Neuronal stem cell (in vitro differentiated cells): ENCODE results near the gene ZSCAN1.

Source experiments
- DNase-seq: peaks from one replicate; pipeline ENCODE4 v3.0.0-alpha.2; 2013; ENCODE audit warnings: low spot score
- H2AFZ ChIP-seq: one replicate; pipeline ENCODE4 v1.6.1; 2013; ENCODE audit warnings: mild to moderate bottlenecking, low read length, inconsistent platforms
- H2AK5ac ChIP-seq: 2 replicates; pipeline ENCODE4 v1.6.1; 2013; ENCODE audit warnings: low read depth, mild to moderate bottlenecking, inconsistent platforms, low read length, moderate library complexity, mixed read lengths
- H2BK120ac ChIP-seq: 2 replicates; pipeline ENCODE4 v1.6.1; 2013; ENCODE audit warnings: low read depth, mild to moderate bottlenecking, inconsistent platforms, low read length, moderate library complexity, mixed read lengths
- H2BK12ac ChIP-seq: one replicate; pipeline ENCODE4 v1.6.1; 2013; ENCODE audit warnings: low read length, inconsistent platforms
- H2BK15ac ChIP-seq: 2 replicates; pipeline ENCODE4 v1.6.1; 2013; ENCODE audit warnings: mild to moderate bottlenecking, low read length, inconsistent platforms, mixed read lengths
- H2BK5ac ChIP-seq: one replicate; pipeline ENCODE4 v1.6.1; 2013; ENCODE audit warnings: inconsistent platforms, mild to moderate bottlenecking, low read length, moderate library complexity
- H3K14ac ChIP-seq: one replicate; pipeline ENCODE4 v1.6.1; 2013; ENCODE audit warnings: low read length, inconsistent platforms
- H3K18ac ChIP-seq: 2 replicates; pipeline ENCODE4 v1.6.1; 2013; ENCODE audit warnings: low read length, inconsistent platforms
- H3K23ac ChIP-seq: 2 replicates; pipeline ENCODE4 v1.6.1; 2013; ENCODE audit warnings: low read depth, mild to moderate bottlenecking, mixed read lengths, low read length, inconsistent platforms; ENCODE audit not compliant: poor library complexity
- H3K27ac ChIP-seq: replicated peaks from 3 replicates; pipeline ENCODE4 v1.5.1; 2013; ENCODE audit warnings: low read length, inconsistent platforms
- H3K27me3 ChIP-seq, 3 experiments: 2 replicates each; pipeline ENCODE4 v1.6.1; 2013; ENCODE audit warnings: low read length in 3 of 3, mild to moderate bottlenecking in 2 of 3, inconsistent platforms in 1 of 3, low read depth in 1 of 3, mixed read lengths in 1 of 3, moderate library complexity in 1 of 3; ENCODE audit not compliant: control insufficient read depth in 3 of 3, insufficient read depth in 3 of 3
- H3K36me3 ChIP-seq, 2 donors: replicated peaks in 1 of 2; 2 replicates each; pipeline ENCODE4 v1.6.1; 2013; ENCODE audit warnings: low read length in 2 of 2; ENCODE audit not compliant: control insufficient read depth in 2 of 2, insufficient read depth in 2 of 2
- H3K4ac ChIP-seq: 2 replicates; pipeline ENCODE4 v1.6.1; 2013; ENCODE audit warnings: inconsistent platforms, mild to moderate bottlenecking, low read length, moderate library complexity
- H3K4me1 ChIP-seq, 2 donors: 1 replicate in 1 of 2; 2 replicates in 1 of 2; pipeline ENCODE4 v1.6.1; 2013; ENCODE audit warnings: low read length in 2 of 2, low read depth in 1 of 2; ENCODE audit not compliant: control insufficient read depth in 2 of 2, insufficient read depth in 1 of 2
- H3K4me2 ChIP-seq: one replicate; pipeline ENCODE4 v1.6.1; 2013; ENCODE audit warnings: mild to moderate bottlenecking, low read length, inconsistent platforms; ENCODE audit not compliant: insufficient read depth, poor library complexity, severe bottlenecking
- H3K4me3 ChIP-seq, 2 donors: 2 replicates each; pipeline ENCODE4 v1.5.1; 2013; ENCODE audit warnings: low read length in 2 of 2, mild to moderate bottlenecking in 2 of 2, inconsistent platforms in 1 of 2, moderate library complexity in 1 of 2
- H3K79me1 ChIP-seq: one replicate; pipeline ENCODE4 v1.6.1; 2013; ENCODE audit warnings: low read depth, mild to moderate bottlenecking, inconsistent platforms, low read length, moderate library complexity
- H3K9ac ChIP-seq: one replicate; pipeline ENCODE4 v1.6.1; 2013; ENCODE audit warnings: mild to moderate bottlenecking, low read depth, low read length, inconsistent platforms; ENCODE audit not compliant: poor library complexity
- H3K9me3 ChIP-seq, 2 donors: replicated peaks in 1 of 2; 2 replicates each; pipeline versions ENCODE3 to v1.6.1; 2013; ENCODE audit warnings: low read length in 2 of 2, mild to moderate bottlenecking in 2 of 2, inconsistent platforms in 1 of 2, low read depth in 1 of 2, mixed read lengths in 1 of 2, moderate library complexity in 1 of 2; ENCODE audit not compliant: control insufficient read depth in 2 of 2, insufficient read depth in 1 of 2
- H4K8ac ChIP-seq: one replicate; pipeline ENCODE4 v1.6.1; 2013; ENCODE audit warnings: low read depth, mild to moderate bottlenecking, inconsistent platforms, low read length, moderate library complexity
- H4K91ac ChIP-seq: one replicate; pipeline ENCODE4 v1.6.1; 2013; ENCODE audit warnings: low read length, low read depth, mild to moderate bottlenecking, inconsistent platforms; ENCODE audit not compliant: poor library complexity
- WGBS, 2 donors: extraction: QIAGEN DNeasy Blood & Tissue Kit; methylation state at CpG; one replicate each; pipeline ENCODE4 v1.1.7; 2013; ENCODE audit warnings: missing lambda C conversion rate in 2 of 2, mixed read lengths in 1 of 2; ENCODE audit not compliant: insufficient read length in 2 of 2, insufficient replicate concordance in 1 of 2; ENCODE audit errors: extremely low coverage in 2 of 2; 5-methylcytosine and 5-hydroxymethylcytosine counted together

ZSCAN1 gene

GRCh38 chr19:58059671-58060078 lies 25.9 kb downstream of the ZSCAN1 start:
- Histone ChIP-seq H2BK15ac (peak overlapping the region; percentile 97), H2AFZ (peak overlapping the region; percentile 91), H3K4me3 (peak overlapping the region; percentile 36 to 79), H2BK12ac (peak overlapping the region; percentile 33), H2BK120ac (no peak overlapping the region), H3K4ac (peak overlapping the region; percentile 91), H3K4me1 (peaks cover 0 to 4% of the 10 kb centered on the region in 2 donors), H3K4me2 (peak overlapping the region; percentile 48), H3K9ac (peak overlapping the region; percentile 76), H3K23ac (peak overlapping the region; percentile 50), H3K9me3 (peaks cover 25 to 68% of the 10 kb centered on the region in 2 donors), H4K91ac (peak overlapping the region; percentile 76), H4K8ac (peak overlapping the region; percentile 83), H3K14ac (peak overlapping the region; percentile 85), H3K79me1 (peaks cover 5% of the 10 kb centered on the region), H2BK5ac (peak overlapping the region; percentile 83), H2AK5ac (peak overlapping the region; percentile 99), H3K27ac (peak overlapping the region; percentile 64), H3K18ac (peak overlapping the region; percentile 95), H3K36me3 (peaks cover 0 to 3% of the 10 kb centered on the region in 2 donors), H3K27me3 (no peaks in the 10 kb centered on the region)
- WGBS, 2 donors, result no CpG with 5 or more reads among the region's 28 CpGs
- DNase-seq, result no peak

DNA sequence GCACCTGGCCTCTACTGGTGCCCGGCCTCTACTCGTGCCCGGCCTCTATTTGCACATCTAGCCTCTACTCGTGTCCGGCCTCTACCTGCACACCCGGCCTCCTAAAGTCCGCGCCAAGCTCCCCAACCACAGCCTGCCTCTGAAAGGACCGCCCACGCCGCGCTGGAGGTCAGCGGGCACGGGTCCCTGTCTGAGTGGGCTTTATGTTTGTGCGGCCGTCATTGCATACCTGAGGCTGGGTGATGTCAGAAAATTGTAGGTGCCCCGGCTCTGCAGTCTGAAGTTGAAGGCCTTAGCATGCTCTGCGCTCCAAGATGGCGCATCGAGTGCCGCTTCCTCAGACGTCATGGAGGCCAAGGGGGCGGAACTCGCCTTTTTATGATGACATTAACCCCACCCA lies 26.4 kb downstream of the ZSCAN1 start:
- Histone ChIP-seq H3K18ac (peak overlapping the region; percentile 95), H3K4me3 (no peak overlapping the region)

DNA sequence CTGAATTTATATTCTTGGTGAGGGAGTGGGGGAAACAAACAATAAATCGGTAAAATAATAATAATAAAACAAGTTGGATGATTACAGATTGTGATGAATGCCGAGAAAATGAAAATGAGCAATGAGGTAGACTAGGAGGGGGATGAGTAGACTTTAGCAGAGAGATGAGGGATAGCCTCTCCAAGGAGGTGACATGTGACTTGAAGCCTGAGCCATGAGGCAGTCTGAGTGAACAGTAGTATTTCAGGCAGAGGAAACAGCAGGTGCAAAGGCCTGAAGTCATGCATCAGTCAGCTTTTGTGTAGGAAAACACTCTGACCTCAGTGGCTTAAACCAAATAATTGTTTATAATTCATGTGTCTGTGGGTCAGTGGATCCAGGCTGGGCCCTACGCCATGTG lies 29.9 kb downstream of the ZSCAN1 start:
- no peak overlapping the region for H3K23ac ChIP-seq
- H2BK15ac ChIP-seq, result no peak overlapping the region
- no peak overlapping the region for H3K14ac ChIP-seq
- no peak for DNase-seq
- H4K91ac ChIP-seq, result no peak overlapping the region
- no peak overlapping the region for H2BK120ac ChIP-seq
- no peak overlapping the region for H2BK5ac ChIP-seq
- H4K8ac ChIP-seq, result no peak overlapping the region
- H2AK5ac ChIP-seq, result no peak overlapping the region
- H3K4me2 ChIP-seq, result no peak overlapping the region
- no peak overlapping the region for H2BK12ac ChIP-seq
- peaks cover 5% of the 10 kb centered on the region for H3K79me1 ChIP-seq
- H3K36me3 ChIP-seq, result peaks cover 0 to 16% of the 10 kb centered on the region in 2 donors
- H2AFZ ChIP-seq, result no peak overlapping the region
- H3K4me1 ChIP-seq, result peaks cover 0 to 4% of the 10 kb centered on the region in 2 donors
- no peak overlapping the region for H3K9ac ChIP-seq
- no peak overlapping the region for H3K4me3 ChIP-seq
- no CpG with 5 or more reads among the region's 3 CpGs for WGBS, 2 donors
- H3K27ac ChIP-seq, result no peak overlapping the region
- H3K9me3 ChIP-seq, result peaks cover 48 to 78% of the 10 kb centered on the region in 2 donors
- H3K4ac ChIP-seq, result no peak overlapping the region
- no peaks in the 10 kb centered on the region for H3K27me3 ChIP-seq
- no peak overlapping the region for H3K18ac ChIP-seq

More for the DNA sequence above, 26.4 kb downstream of the ZSCAN1 start:
- no CpG with 5 or more reads among the region's 24 CpGs for WGBS, 2 donors
- Histone ChIP-seq H3K4me1 (peaks cover 0 to 4% of the 10 kb centered on the region in 2 donors), H3K79me1 (peaks cover 5% of the 10 kb centered on the region), H2BK120ac (no peak overlapping the region), H3K27ac (no peak overlapping the region), H4K91ac (peak overlapping the region; percentile 76), H3K9me3 (peaks cover 25 to 68% of the 10 kb centered on the region in 2 donors), H3K9ac (peak overlapping the region; percentile 76), H2AK5ac (peak overlapping the region; percentile 99), H2BK15ac (peak overlapping the region; percentile 97), H3K27me3 (no peaks in the 10 kb centered on the region), H2BK5ac (peak overlapping the region; percentile 43), H3K36me3 (peaks cover 0 to 3% of the 10 kb centered on the region in 2 donors), H3K4me2 (no peak overlapping the region), H3K14ac (no peak overlapping the region), H4K8ac (peak overlapping the region; percentile 83), H2AFZ (no peak overlapping the region), H3K23ac (peak overlapping the region; percentile 50), H3K4ac (peak overlapping the region; percentile 54), H2BK12ac (peak overlapping the region; percentile 33)
- no peak for DNase-seq

DNA sequence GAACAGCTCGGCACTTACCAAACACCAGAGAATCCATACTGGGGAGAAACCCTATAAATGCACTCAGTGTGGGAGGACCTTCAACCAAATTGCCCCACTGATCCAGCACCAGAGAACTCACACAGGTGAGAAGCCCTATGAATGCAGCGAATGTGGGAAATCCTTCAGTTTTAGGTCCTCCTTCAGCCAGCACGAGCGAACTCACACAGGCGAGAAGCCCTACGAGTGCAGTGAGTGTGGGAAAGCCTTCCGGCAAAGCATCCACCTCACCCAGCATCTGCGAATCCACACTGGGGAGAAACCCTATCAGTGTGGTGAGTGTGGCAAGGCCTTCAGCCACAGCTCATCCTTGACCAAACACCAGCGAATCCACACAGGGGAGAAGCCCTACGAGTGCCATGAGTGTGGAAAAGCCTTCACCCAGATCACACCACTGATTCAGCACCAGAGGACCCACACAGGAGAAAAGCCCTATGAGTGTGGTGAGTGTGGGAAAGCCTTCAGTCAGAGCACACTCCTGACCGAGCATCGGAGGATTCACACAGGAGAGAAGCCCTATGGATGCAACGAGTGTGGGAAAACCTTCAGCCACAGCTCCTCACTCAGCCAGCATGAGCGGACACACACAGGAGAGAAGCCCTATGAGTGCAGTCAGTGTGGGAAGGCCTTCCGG lies 33.6 kb downstream of the ZSCAN1 start:
- H3K9ac ChIP-seq, result no peak overlapping the region
- no peak overlapping the region for H2BK5ac ChIP-seq
- no peak overlapping the region for H4K8ac ChIP-seq
- H3K27ac ChIP-seq, result no peak overlapping the region
- H3K4me3 ChIP-seq, result no peak overlapping the region
- no CpG with 5 or more reads among the region's 15 CpGs for WGBS, 2 donors
- H3K23ac ChIP-seq, result no peak overlapping the region
- no peaks in the 10 kb centered on the region for H3K27me3 ChIP-seq
- peaks cover 2% of the 10 kb centered on the region for H3K79me1 ChIP-seq
- H3K14ac ChIP-seq, result no peak overlapping the region
- H2AK5ac ChIP-seq, result no peak overlapping the region
- no peak overlapping the region for H2BK15ac ChIP-seq
- peaks cover 0 to 16% of the 10 kb centered on the region in 2 donors for H3K36me3 ChIP-seq
- H2AFZ ChIP-seq, result no peak overlapping the region
- H3K9me3 ChIP-seq, result peaks cover 49 to 71% of the 10 kb centered on the region in 2 donors
- H3K18ac ChIP-seq, result no peak overlapping the region
- H3K4ac ChIP-seq, result no peak overlapping the region
- no peak overlapping the region for H2BK120ac ChIP-seq
- DNase-seq, result no peak
- no peak overlapping the region for H4K91ac ChIP-seq
- H3K4me2 ChIP-seq, result no peak overlapping the region
- H3K4me1 ChIP-seq, result no peaks in the 10 kb centered on the region
- H2BK12ac ChIP-seq, result no peak overlapping the region
